Neural progenitor cell (in vitro differentiated cells): ENCODE measurements around the gene ITPR1. TPM values are rescaled to one million over a fixed set of nuclear protein-coding genes. Genes with fewer than 3 reads are reported as not detected.

Experiments used
- DNase-seq: peaks from one replicate; pipeline ENCODE4 v3.0.0-alpha.2; 2016; ENCODE audit warnings: low spot score
- H2AFZ ChIP-seq: fragments of 200-600 bp; sonication (generic); replicated peaks from 2 replicates; pipeline ENCODE4 v1.6.1; 2016; ENCODE audit warnings: antibody characterized with exemption
- H3F3A ChIP-seq: fragments of 200-600 bp; sonication (generic); 2 replicates; pipeline ENCODE4 v1.6.1; 2016; ENCODE audit warnings: antibody characterized with exemption, low read depth
- H3K27ac ChIP-seq: fragments of 200-600 bp; sonication (generic); 2 replicates; pipeline ENCODE4 v1.5.1; 2016; ENCODE audit warnings: mild to moderate bottlenecking
- H3K27me3 ChIP-seq: fragments of 200-600 bp; sonication (generic); 2 replicates; pipeline ENCODE4 v1.6.1; 2016; ENCODE audit warnings: mild to moderate bottlenecking, moderate library complexity
- H3K36me3 ChIP-seq: fragments of 200-600 bp; sonication (generic); 2 replicates; pipeline ENCODE4 v1.5.1; 2016
- H3K4me1 ChIP-seq: fragments of 200-600 bp; sonication (generic); 2 replicates; pipeline ENCODE4 v1.6.1; 2016; ENCODE audit warnings: mixed run types
- H3K4me2 ChIP-seq: fragments of 200-600 bp; sonication (generic); 2 replicates; pipeline ENCODE4 v1.6.1; 2016
- H3K4me3 ChIP-seq: fragments of 200-600 bp; sonication (generic); 2 replicates; pipeline ENCODE4 v1.5.1; 2016
- H3K79me2 ChIP-seq: fragments of 200-600 bp; sonication (generic); 2 replicates; pipeline ENCODE4 v1.6.1; 2016; ENCODE audit warnings: low read depth
- H3K9ac ChIP-seq: fragments of 200-600 bp; sonication (generic); 2 replicates; pipeline ENCODE4 v1.6.1; 2016
- H3K9me3 ChIP-seq: fragments of 200-600 bp; sonication (generic); 2 replicates; pipeline ENCODE4 v1.5.1; 2016; ENCODE audit warnings: low read depth
- H4K20me1 ChIP-seq: fragments of 200-600 bp; sonication (generic); 2 replicates; pipeline ENCODE4 v1.6.1; 2016; ENCODE audit warnings: low read depth
- H3K27ac Mint-ChIP-seq: 3 replicates; pipeline ENCODE4 v1.8.0; 2021; ENCODE audit warnings: mixed read lengths
- H3K27me3 Mint-ChIP-seq: 2 replicates; pipeline ENCODE4 v1.8.0; 2022; ENCODE audit warnings: low read depth, mild to moderate bottlenecking, inconsistent platforms, moderate library complexity, mixed read lengths; ENCODE audit not compliant: insufficient read depth
- H3K36me3 Mint-ChIP-seq: 3 replicates; pipeline ENCODE4 v1.8.0; 2021; ENCODE audit warnings: mixed read lengths
- H3K4me1 Mint-ChIP-seq: 3 replicates; pipeline ENCODE4 v1.8.0; 2021; ENCODE audit warnings: mixed read lengths
- H3K4me3 Mint-ChIP-seq: 3 replicates; pipeline ENCODE4 v1.8.0; 2021; ENCODE audit warnings: mild to moderate bottlenecking, moderate library complexity, mixed read lengths
- H3K9me3 Mint-ChIP-seq: 3 replicates; pipeline ENCODE4 v1.8.0; 2020; ENCODE audit warnings: mixed read lengths
- EZH2 ChIP-seq: fragments of 200-600 bp; sonication (generic); IDR thresholded peaks from 2 replicates; pipeline ENCODE4 v1.6.1; 2017; ENCODE audit warnings: antibody characterized with exemption, mild to moderate bottlenecking, moderate library complexity
- EZH2phosphoT487 ChIP-seq: fragments of 200-600 bp; sonication (generic); IDR thresholded peaks from 2 replicates; pipeline ENCODE4 v1.6.1; 2017; ENCODE audit warnings: antibody characterized with exemption
- total RNA-seq: library from RNA; depleted of rRNA; stranded (reverse); fragments of >200 nt; gene quantifications from 2 replicates; pipeline ENCODE4 v1.2.3, GENCODE V29; 2015; ENCODE audit warnings: low replicate concordance
- TF ChIP-seq, protein P1 (sequence below): fragments of 200-600 bp; sonication (generic); IDR thresholded peaks from 2 replicates; pipeline ENCODE4 v1.5.1; 2017; ENCODE audit warnings: antibody characterized with exemption, mild to moderate bottlenecking

ITPR1 gene
- total RNA-seq, 1 donor from 2014 or later, result 5.0 TPM

- no peak for DNase-seq
- H3K9ac ChIP-seq, result no peak overlapping the region
- no peak overlapping the region for H3K4me2 ChIP-seq
- peaks cover 3% of the 10 kb centered on the region for H3K4me1 Mint-ChIP-seq
- no peaks in the 10 kb centered on the region for H3K4me1 ChIP-seq
- no peak for TF ChIP-seq EZH2phosphoT487
- TF ChIP-seq EZH2, result no peak
- TF ChIP-seq, protein P1, sequence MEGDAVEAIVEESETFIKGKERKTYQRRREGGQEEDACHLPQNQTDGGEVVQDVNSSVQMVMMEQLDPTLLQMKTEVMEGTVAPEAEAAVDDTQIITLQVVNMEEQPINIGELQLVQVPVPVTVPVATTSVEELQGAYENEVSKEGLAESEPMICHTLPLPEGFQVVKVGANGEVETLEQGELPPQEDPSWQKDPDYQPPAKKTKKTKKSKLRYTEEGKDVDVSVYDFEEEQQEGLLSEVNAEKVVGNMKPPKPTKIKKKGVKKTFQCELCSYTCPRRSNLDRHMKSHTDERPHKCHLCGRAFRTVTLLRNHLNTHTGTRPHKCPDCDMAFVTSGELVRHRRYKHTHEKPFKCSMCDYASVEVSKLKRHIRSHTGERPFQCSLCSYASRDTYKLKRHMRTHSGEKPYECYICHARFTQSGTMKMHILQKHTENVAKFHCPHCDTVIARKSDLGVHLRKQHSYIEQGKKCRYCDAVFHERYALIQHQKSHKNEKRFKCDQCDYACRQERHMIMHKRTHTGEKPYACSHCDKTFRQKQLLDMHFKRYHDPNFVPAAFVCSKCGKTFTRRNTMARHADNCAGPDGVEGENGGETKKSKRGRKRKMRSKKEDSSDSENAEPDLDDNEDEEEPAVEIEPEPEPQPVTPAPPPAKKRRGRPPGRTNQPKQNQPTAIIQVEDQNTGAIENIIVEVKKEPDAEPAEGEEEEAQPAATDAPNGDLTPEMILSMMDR, result no peak
- H3K4me3 Mint-ChIP-seq, result no peak overlapping the region
- H3K4me3 ChIP-seq, result no peak overlapping the region
- H3K36me3 ChIP-seq, result no peaks in the 10 kb centered on the region
- peaks cover 5% of the 10 kb centered on the region for H3K9me3 Mint-ChIP-seq
- no peaks in the 10 kb centered on the region for H3K79me2 ChIP-seq
- H3K9me3 ChIP-seq, result no peaks in the 10 kb centered on the region
- H3K36me3 Mint-ChIP-seq, result no peaks in the 10 kb centered on the region
- no peak overlapping the region for H2AFZ ChIP-seq
- no peak overlapping the region for H3K27ac Mint-ChIP-seq
- H3F3A ChIP-seq, result no peaks in the 10 kb centered on the region
- H3K27ac ChIP-seq, result no peak overlapping the region
- no peaks in the 10 kb centered on the region for H3K27me3 Mint-ChIP-seq
- H4K20me1 ChIP-seq, result no peaks in the 10 kb centered on the region
- H3K27me3 ChIP-seq, result no peaks in the 10 kb centered on the region
These were observed 250.2 kb downstream of the ITPR1 start for GRCh38 chr3:4743371-4743770.

DNA sequence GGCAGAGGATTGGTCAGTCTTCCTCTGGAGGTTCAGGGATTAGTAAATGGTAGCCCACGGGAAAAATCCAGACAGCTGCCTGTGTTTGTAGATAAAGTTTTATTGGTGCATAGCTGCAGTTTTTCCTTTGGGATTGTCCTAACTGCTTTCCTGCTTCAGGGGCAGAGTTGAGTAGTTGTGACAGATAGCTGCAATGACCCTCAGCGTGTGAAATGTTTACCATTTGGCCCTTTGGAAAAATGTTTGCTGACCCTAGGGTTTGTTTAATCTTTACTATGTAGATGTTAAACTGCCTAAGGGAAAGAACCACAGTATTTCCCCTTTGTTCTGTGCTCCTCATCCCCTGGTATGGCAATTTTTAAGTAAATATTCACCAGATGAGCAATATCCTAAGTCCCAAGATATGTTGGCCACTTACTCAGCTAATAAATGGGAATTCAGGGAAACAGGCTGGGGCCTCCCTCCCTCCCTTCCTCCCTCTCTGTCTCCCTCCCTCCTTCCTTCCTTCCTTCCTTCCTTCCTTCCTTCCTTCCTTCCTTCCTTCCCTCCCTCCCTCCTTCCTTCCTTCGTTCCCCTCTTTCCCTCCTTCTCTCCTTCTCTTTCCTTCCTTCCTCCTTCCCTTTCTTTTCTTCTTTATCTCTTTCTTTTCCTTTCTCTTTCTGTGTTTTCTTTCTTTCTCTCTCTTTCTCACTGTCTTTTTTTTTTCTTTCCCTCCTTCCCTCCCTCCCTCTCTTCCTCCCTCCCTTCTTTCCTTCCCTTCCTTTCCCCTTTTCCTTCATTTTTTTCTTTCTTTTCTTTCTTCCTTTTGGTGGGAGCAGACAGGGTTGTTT is 251.5 kb downstream of the ITPR1 start:
- H3K27ac Mint-ChIP-seq, result peak overlapping the region; percentile 84

DNA sequence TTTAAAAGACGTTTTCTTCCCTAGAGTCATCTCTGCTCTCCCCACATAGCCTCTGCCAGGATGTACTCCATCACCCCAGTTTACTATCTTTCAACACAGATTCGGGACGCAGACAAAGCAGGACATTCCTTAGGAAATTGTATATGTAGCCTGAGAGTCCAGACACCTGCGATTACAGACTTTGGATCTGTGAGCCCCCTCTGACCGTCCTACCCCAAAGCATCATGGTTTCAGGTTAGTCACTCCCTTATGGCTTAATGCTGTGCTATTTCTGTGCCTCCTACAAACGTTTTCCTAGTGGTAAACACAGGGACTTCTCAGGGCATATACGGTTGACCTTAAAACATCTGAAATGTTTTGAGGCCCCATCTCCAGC is 252.1 kb downstream of the ITPR1 start:
- TF ChIP-seq EZH2 (no peak), EZH2phosphoT487 (no peak)
- TF ChIP-seq, protein P1, result no peak
- no peak overlapping the region for H3K4me2 ChIP-seq
- H3F3A ChIP-seq, result no peaks in the 10 kb centered on the region
- Mint-ChIP-seq H3K4me1 (peaks cover 21% of the 10 kb centered on the region), H3K27ac (peak overlapping the region; percentile 84), H3K36me3 (no peaks in the 10 kb centered on the region), H3K9me3 (peaks cover 5% of the 10 kb centered on the region), H3K27me3 (peaks cover 2% of the 10 kb centered on the region), H3K4me3 (no peak overlapping the region)
- H2AFZ ChIP-seq, result no peak overlapping the region
- DNase-seq, result no peak
- H3K79me2 ChIP-seq, result no peaks in the 10 kb centered on the region
- no peaks in the 10 kb centered on the region for H3K9me3 ChIP-seq
- H3K4me3 ChIP-seq, result no peak overlapping the region
- no peaks in the 10 kb centered on the region for H3K36me3 ChIP-seq
- no peak overlapping the region for H3K27ac ChIP-seq
- H4K20me1 ChIP-seq, result no peaks in the 10 kb centered on the region
- H3K4me1 ChIP-seq, result no peaks in the 10 kb centered on the region
- H3K9ac ChIP-seq, result no peak overlapping the region
- no peaks in the 10 kb centered on the region for H3K27me3 ChIP-seq

More for the DNA sequence above, 251.5 kb downstream of the ITPR1 start:
- H3K4me1 Mint-ChIP-seq, result peaks cover 15% of the 10 kb centered on the region
- H3K4me3 Mint-ChIP-seq, result no peak overlapping the region
- Histone ChIP-seq H3K4me1 (no peaks in the 10 kb centered on the region), H3K9me3 (no peaks in the 10 kb centered on the region), H3K27ac (no peak overlapping the region), H3K4me2 (no peak overlapping the region), H3K27me3 (no peaks in the 10 kb centered on the region), H3K4me3 (no peak overlapping the region), H3K36me3 (no peaks in the 10 kb centered on the region), H3F3A (no peaks in the 10 kb centered on the region), H2AFZ (no peak overlapping the region), H4K20me1 (no peaks in the 10 kb centered on the region), H3K79me2 (no peaks in the 10 kb centered on the region), H3K9ac (no peak overlapping the region)
- TF ChIP-seq EZH2phosphoT487, result no peak
- no peak for TF ChIP-seq EZH2
- TF ChIP-seq, protein P1, result no peak
- peaks cover 5% of the 10 kb centered on the region for H3K9me3 Mint-ChIP-seq
- DNase-seq, result no peak
- no peaks in the 10 kb centered on the region for H3K36me3 Mint-ChIP-seq
- peaks cover 2% of the 10 kb centered on the region for H3K27me3 Mint-ChIP-seq
